OCI-LY3 (cell line): ENCODE measurements around the gene SKOR1.

ENCODE experiments used
- EZH2phosphoT487 ChIP-seq: fragments of 200-600 bp; shearing (Covaris generic); IDR thresholded peaks from 2 replicates; pipeline ENCODE4 v1.6.1; 2018; ENCODE audit warnings: antibody characterized with exemption, mixed run types, low read depth
- TF ChIP-seq, protein P1 (sequence below): fragments of 200-600, 300-600 bp; sonication (generic); IDR thresholded peaks from 2 replicates; pipeline ENCODE4 v1.5.1; 2014; ENCODE audit warnings: antibody characterized with exemption, low read length, low read depth

DNA sequence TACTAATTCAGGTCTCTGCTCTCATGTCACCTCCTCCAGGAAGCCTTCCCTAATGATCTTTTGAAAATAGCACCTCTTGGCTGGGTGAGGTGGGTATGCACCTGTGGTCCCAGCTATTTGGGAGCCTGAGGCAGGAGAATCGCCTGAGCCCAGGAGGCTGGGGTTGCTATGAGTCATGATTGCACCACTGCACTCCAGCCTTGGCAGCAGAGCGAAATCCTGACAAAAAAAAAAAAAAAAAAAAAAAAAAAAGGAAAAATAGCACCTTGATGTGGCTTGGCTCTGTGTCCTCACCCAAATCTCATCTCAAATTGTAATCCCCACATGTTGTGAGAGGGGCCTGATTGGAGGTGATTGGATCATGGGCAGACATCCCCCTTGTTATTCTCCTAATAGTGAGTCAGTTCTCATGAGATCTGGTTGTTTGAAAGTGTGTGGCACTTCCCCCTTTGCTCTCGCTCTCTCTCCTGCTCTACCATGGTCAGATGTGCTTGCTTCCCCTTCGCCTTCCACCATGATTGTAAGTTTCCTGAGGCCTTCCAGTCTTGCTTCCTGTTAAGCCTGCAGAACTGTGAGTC, 25.8 kb downstream of the SKOR1 start:
- TF ChIP-seq, protein P1, sequence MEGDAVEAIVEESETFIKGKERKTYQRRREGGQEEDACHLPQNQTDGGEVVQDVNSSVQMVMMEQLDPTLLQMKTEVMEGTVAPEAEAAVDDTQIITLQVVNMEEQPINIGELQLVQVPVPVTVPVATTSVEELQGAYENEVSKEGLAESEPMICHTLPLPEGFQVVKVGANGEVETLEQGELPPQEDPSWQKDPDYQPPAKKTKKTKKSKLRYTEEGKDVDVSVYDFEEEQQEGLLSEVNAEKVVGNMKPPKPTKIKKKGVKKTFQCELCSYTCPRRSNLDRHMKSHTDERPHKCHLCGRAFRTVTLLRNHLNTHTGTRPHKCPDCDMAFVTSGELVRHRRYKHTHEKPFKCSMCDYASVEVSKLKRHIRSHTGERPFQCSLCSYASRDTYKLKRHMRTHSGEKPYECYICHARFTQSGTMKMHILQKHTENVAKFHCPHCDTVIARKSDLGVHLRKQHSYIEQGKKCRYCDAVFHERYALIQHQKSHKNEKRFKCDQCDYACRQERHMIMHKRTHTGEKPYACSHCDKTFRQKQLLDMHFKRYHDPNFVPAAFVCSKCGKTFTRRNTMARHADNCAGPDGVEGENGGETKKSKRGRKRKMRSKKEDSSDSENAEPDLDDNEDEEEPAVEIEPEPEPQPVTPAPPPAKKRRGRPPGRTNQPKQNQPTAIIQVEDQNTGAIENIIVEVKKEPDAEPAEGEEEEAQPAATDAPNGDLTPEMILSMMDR: no peak
- TF ChIP-seq EZH2phosphoT487: no peak
